Upper lobe of left lung (tissue), 6 donors: ENCODE data around the gene ADAMTS17. TPM values are rescaled to one million over a fixed set of nuclear protein-coding genes. Genes with fewer than 3 reads are reported as not detected.

ENCODE experiments used
- ATAC-seq, 2 donors: fragments of 200-7000 bp; cut with Tn5 transposase; one replicate each; pipeline ENCODE4 v1.9.1; 2022; ENCODE audit warnings: mild to moderate bottlenecking in 2 of 2, moderate library complexity in 2 of 2; ENCODE audit not compliant: low FRiP score in 2 of 2
- DNase-seq, 2 donors: peaks; one replicate each; pipeline ENCODE4 v3.0.0-alpha.2; 2019 to 2020
- H3K27ac ChIP-seq, 4 donors: fragments of 200-600 bp; sonication (generic); one replicate each; pipeline ENCODE4 v1.5.1; 2016 to 2019
- H3K27me3 ChIP-seq, 4 donors: fragments of 200-600 bp; sonication (generic); one replicate each; pipeline ENCODE4 v1.5.1; 2017 to 2019
- H3K36me3 ChIP-seq, 4 donors: fragments of 200-600 bp; sonication (generic); one replicate each; pipeline ENCODE4 v1.5.1; 2016 to 2019
- H3K4me1 ChIP-seq, 4 donors: fragments of 200-600 bp; sonication (generic); one replicate each; pipeline ENCODE4 v1.5.1; 2018 to 2019
- H3K4me3 ChIP-seq, 4 donors: fragments of 200-600 bp; sonication (generic); one replicate each; pipeline ENCODE4 v1.5.1; 2017 to 2019; ENCODE audit warnings: mild to moderate bottlenecking in 2 of 4, moderate library complexity in 1 of 4
- H3K9me3 ChIP-seq, 4 donors: fragments of 200-600 bp; sonication (generic); one replicate each; pipeline ENCODE4 v1.5.1; 2018 to 2019
- EP300 ChIP-seq, 4 donors: sonication (generic); formaldehyde crosslinking; IDR thresholded peaks; one replicate each; pipeline ENCODE4 v1.5.1; 2017; ENCODE audit warnings: antibody characterized with exemption in 4 of 4, control low read depth in 2 of 4
- POLR2A ChIP-seq, 4 donors: fragments of 450-650 bp; IDR thresholded peaks; one replicate each; pipeline ENCODE4 v1.5.1; 2016 to 2017; ENCODE audit warnings: antibody characterized with exemption in 4 of 4, mild to moderate bottlenecking in 2 of 4
- POLR2AphosphoS5 ChIP-seq, 2 donors: sonication (generic); formaldehyde crosslinking; IDR thresholded peaks; one replicate each; pipeline ENCODE4 v1.5.1; 2017; ENCODE audit warnings: antibody characterized with exemption in 2 of 2
- WGBS, 2 donors: methylation state at CpG; one replicate each; pipeline ENCODE4 v1.1.5; 2017 to 2018; 5-methylcytosine and 5-hydroxymethylcytosine counted together
- total RNA-seq, 6 donors: library from RNA; depleted of rRNA in 4 of 6; stranded (reverse); fragments of >200 nt in 4 of 6; gene quantifications; one replicate each; pipeline versions ENCODE4 v1.1.0 to v1.2.1, GENCODE V29; 2016 to 2021
- TF ChIP-seq, protein P1 (sequence below), 6 experiments: fragments of 450-650 bp in 4 of 6; fragments of 200-600 bp in 2 of 6; sonication (generic) in 2 of 6; IDR thresholded peaks; one replicate each; pipeline ENCODE4 v1.5.1; 2016 to 2019; ENCODE audit warnings: antibody characterized with exemption in 6 of 6
- donor health status: DM: no; HTN: no; CAD: no; lungs with moderate emphysema.
- donor health status: DM: no; HTN: yes; CAD: no; lungs with severe emphysema.

The ADAMTS17 gene
- total RNA-seq, 6 donors from 2014 or later = 3.2 to 11.5 (median 5.7) TPM

DNA sequence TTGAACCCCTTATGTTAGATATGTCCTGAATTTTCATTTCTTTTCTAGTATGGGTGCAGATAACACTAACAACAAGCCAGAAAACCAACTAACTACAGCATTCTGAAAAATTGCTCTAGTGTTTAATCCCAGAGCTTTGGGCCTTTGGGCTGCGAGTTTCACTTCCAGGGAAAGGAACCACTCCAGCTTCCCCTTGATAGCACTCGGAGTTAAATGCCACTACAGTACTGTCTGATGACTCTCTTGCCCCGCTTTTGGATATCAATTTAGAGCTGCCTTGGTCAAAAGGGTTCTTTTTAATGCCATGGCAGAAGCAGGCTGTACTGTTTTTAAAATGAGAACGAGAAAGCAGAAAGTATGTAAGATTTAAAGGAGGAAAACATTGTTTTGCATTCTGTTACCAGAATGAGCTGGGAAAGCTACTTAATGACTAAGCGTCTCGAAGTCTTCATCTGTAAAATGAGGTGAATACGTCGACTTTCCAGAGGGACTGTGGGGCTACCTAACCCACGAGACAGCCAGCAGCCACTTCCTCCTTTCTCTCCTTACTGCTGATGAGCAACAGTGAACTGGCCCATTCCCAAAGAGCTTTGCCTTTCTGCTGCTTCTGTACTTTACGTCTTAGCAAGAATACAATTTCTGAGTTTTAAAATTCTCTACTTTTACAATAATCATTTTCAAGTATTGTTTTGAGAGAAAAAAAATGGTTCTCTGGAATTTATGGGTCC is 309.3 kb downstream of the ADAMTS17 start:
- no peak for DNase-seq
- H3K27ac ChIP-seq = no peak overlapping the region
- no peak overlapping the region for H3K4me3 ChIP-seq
- no peak for TF ChIP-seq POLR2AphosphoS5 (IDR thresholded peaks at IDR 0.05)
- TF ChIP-seq EP300 (IDR thresholded peaks at IDR 0.05) = no peak
- TF ChIP-seq, protein P1, sequence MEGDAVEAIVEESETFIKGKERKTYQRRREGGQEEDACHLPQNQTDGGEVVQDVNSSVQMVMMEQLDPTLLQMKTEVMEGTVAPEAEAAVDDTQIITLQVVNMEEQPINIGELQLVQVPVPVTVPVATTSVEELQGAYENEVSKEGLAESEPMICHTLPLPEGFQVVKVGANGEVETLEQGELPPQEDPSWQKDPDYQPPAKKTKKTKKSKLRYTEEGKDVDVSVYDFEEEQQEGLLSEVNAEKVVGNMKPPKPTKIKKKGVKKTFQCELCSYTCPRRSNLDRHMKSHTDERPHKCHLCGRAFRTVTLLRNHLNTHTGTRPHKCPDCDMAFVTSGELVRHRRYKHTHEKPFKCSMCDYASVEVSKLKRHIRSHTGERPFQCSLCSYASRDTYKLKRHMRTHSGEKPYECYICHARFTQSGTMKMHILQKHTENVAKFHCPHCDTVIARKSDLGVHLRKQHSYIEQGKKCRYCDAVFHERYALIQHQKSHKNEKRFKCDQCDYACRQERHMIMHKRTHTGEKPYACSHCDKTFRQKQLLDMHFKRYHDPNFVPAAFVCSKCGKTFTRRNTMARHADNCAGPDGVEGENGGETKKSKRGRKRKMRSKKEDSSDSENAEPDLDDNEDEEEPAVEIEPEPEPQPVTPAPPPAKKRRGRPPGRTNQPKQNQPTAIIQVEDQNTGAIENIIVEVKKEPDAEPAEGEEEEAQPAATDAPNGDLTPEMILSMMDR (IDR thresholded peaks at IDR 0.05) = no peak
- no peak for TF ChIP-seq POLR2A (IDR thresholded peaks at IDR 0.05)
- H3K4me1 ChIP-seq = peaks cover 0 to 4% (median 0%) of the 10 kb centered on the region in 4 donors
- H3K9me3 ChIP-seq = peaks cover 0 to 5% (median 2%) of the 10 kb centered on the region in 4 donors
- no peaks in the 10 kb centered on the region for H3K27me3 ChIP-seq
- ATAC-seq = peak in 1 of 2 donors; percentile 69
- H3K36me3 ChIP-seq = no peaks in the 10 kb centered on the region
- 63 to 73% methylated on average over 10 of the region's 10 CpGs for WGBS, 2 donors

DNA sequence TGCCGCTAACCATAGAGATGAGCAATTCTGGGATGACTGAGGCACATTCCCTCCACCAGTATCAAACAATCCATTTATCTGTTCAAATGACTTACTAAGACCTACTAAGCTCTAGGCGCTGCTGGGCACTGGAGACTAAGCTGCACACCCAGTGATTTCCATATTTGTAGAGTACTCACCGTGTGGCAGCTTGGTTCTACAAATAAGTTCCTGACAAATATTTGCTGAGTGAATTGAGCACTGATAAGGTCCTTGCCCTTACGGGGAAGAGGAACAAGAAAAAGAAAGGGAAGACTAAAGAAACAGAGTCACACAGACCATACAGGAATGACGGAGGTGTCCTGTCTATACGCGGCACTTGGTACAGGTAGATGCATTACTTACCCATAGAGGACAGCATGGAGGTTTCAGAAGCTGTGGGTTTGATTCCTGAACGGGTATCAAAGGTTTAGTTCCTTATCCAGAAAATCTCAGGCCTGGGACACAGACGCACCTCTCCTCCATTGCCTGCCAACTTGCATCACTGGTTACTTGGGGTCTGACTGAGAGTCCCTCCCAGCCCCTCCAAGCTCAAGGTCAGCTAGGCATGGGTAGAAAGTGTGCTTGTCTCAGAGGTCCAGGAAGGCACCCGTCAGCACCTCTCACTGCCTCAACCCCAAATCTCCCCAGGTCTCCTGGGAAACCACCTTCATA is 310.0 kb downstream of the ADAMTS17 start:
- H3K36me3 ChIP-seq = no peaks in the 10 kb centered on the region
- no peak overlapping the region for H3K27ac ChIP-seq
- WGBS, 2 donors = 76 to 79% methylated on average over 9 to 10 of the region's 10 CpGs
- H3K9me3 ChIP-seq = peaks cover 0 to 9% (median 4%) of the 10 kb centered on the region in 4 donors
- H3K4me3 ChIP-seq = no peak overlapping the region
- H3K27me3 ChIP-seq = no peaks in the 10 kb centered on the region
- peaks cover 0 to 4% (median 0%) of the 10 kb centered on the region in 4 donors for H3K4me1 ChIP-seq
- no peak for ATAC-seq
- TF ChIP-seq EP300 (IDR thresholded peaks at IDR 0.05) (no peak), POLR2AphosphoS5 (IDR thresholded peaks at IDR 0.05) (no peak), POLR2A (IDR thresholded peaks at IDR 0.05) (no peak)
- TF ChIP-seq, protein P1 (IDR thresholded peaks at IDR 0.05) = no peak
- DNase-seq = no peak

- Histone ChIP-seq H3K9me3 (peaks cover 0 to 9% (median 4%) of the 10 kb centered on the region in 4 donors), H3K4me1 (peaks cover 0 to 4% (median 0%) of the 10 kb centered on the region in 4 donors), H3K27me3 (no peaks in the 10 kb centered on the region), H3K36me3 (no peaks in the 10 kb centered on the region), H3K4me3 (no peak overlapping the region), H3K27ac (no peak overlapping the region)
- TF ChIP-seq EP300 (IDR thresholded peaks at IDR 0.05) (no peak), POLR2AphosphoS5 (IDR thresholded peaks at IDR 0.05) (no peak), POLR2A (IDR thresholded peaks at IDR 0.05) (no peak)
- TF ChIP-seq, protein P1 (IDR thresholded peaks at IDR 0.05) = no peak
- DNase-seq (no peak), ATAC-seq (no peak)
- 69% methylated on average over 9 of the region's 9 CpGs for WGBS, 2 donors
Observed at GRCh38 chr15:100030586-100031229, 311.1 kb downstream of the ADAMTS17 start.

GRCh38 chr15:100029868-100030479 is 311.8 kb downstream of the ADAMTS17 start:
- ATAC-seq = no peak
- no peak for DNase-seq
- Histone ChIP-seq H3K4me3 (no peak overlapping the region), H3K27ac (no peak overlapping the region), H3K36me3 (no peaks in the 10 kb centered on the region), H3K27me3 (no peaks in the 10 kb centered on the region), H3K9me3 (peaks cover 0 to 9% (median 4%) of the 10 kb centered on the region in 4 donors), H3K4me1 (peaks cover 0 to 4% (median 0%) of the 10 kb centered on the region in 4 donors)
- WGBS, 2 donors = 88 to 93% methylated on average over 9 of the region's 9 CpGs
- TF ChIP-seq, protein P1 (IDR thresholded peaks at IDR 0.05) = no peak
- no peak for TF ChIP-seq POLR2A (IDR thresholded peaks at IDR 0.05)
- no peak for TF ChIP-seq EP300 (IDR thresholded peaks at IDR 0.05)
- TF ChIP-seq POLR2AphosphoS5 (IDR thresholded peaks at IDR 0.05) = no peak
